CD14-positive monocyte (primary cell): ENCODE data around the gene URGCP. TPM values are rescaled to one million over a fixed set of nuclear protein-coding genes. Genes with fewer than 3 reads are reported as not detected.

Source experiments
- DNase-seq, 3 donors: peaks; one replicate each; pipeline ENCODE4 v3.0.0-alpha.2; 2011 to 2022
- H2AFZ ChIP-seq: 2 replicates; pipeline ENCODE4 v1.6.0; 2012; ENCODE audit warnings: mild to moderate bottlenecking, low read depth, low read length, inconsistent platforms; ENCODE audit not compliant: insufficient read depth, poor library complexity, severe bottlenecking
- H3K27ac ChIP-seq, 2 donors: 1 replicate in 1 of 2; 2 replicates in 1 of 2; pipeline ENCODE4 v1.5.1; 2012 to 2013; ENCODE audit warnings: low read length in 2 of 2, control low read depth in 1 of 2, inconsistent platforms in 1 of 2, low read depth in 1 of 2, mild to moderate bottlenecking in 1 of 2
- H3K27me3 ChIP-seq, 2 donors: one replicate each; pipeline versions ENCODE4 v1.6.0 to v1.6.1; 2011 to 2013; ENCODE audit warnings: low read length in 2 of 2; ENCODE audit not compliant: control insufficient read depth in 2 of 2, insufficient read depth in 2 of 2
- H3K36me3 ChIP-seq, 2 donors: replicated peaks in 1 of 2; 1 replicate in 1 of 2; 2 replicates in 1 of 2; pipeline versions ENCODE4 v1.5.1 to v1.6.1; 2012 to 2013; ENCODE audit warnings: low read length in 2 of 2, control low read depth in 1 of 2, inconsistent platforms in 1 of 2, mild to moderate bottlenecking in 1 of 2; ENCODE audit not compliant: insufficient read depth in 2 of 2, control insufficient read depth in 1 of 2
- H3K4me1 ChIP-seq, 2 donors: 1 replicate in 1 of 2; 2 replicates in 1 of 2; pipeline versions ENCODE4 v1.5.1 to v1.6.1; 2012 to 2013; ENCODE audit warnings: low read length in 2 of 2, control low read depth in 1 of 2, inconsistent platforms in 1 of 2, mild to moderate bottlenecking in 1 of 2, moderate library complexity in 1 of 2; ENCODE audit not compliant: insufficient read depth in 2 of 2, control insufficient read depth in 1 of 2
- H3K4me2 ChIP-seq: replicated peaks from 2 replicates; pipeline ENCODE3; 2012; ENCODE audit warnings: low read length, moderate library complexity, mild to moderate bottlenecking; ENCODE audit not compliant: poor library complexity, severe bottlenecking; ENCODE audit errors: extremely low read depth
- H3K4me3 ChIP-seq, 3 experiments: fragments of 200-600 bp in 1 of 3; sonication (generic) in 1 of 3; replicated peaks in 1 of 3; 1 replicate in 2 of 3; 2 replicates in 1 of 3; pipeline ENCODE4 v1.5.1; 2011 to 2013; ENCODE audit warnings: low read length in 3 of 3, mild to moderate bottlenecking in 3 of 3, control low read depth in 2 of 3, low read depth in 2 of 3, inconsistent platforms in 1 of 3, moderate library complexity in 1 of 3
- H3K79me2 ChIP-seq: 2 replicates; pipeline ENCODE4 v1.6.0; 2012; ENCODE audit warnings: mild to moderate bottlenecking, control low read depth, inconsistent platforms, low read length, moderate library complexity; ENCODE audit not compliant: insufficient read depth
- H3K9ac ChIP-seq: 2 replicates; pipeline ENCODE4 v1.6.0; 2017; ENCODE audit warnings: low read length, mild to moderate bottlenecking; ENCODE audit not compliant: insufficient read depth, poor library complexity, severe bottlenecking
- H3K9me3 ChIP-seq, 2 donors: replicated peaks in 1 of 2; 1 replicate in 1 of 2; 2 replicates in 1 of 2; pipeline versions ENCODE4 v1.5.1 to v1.6.1; 2012 to 2013; ENCODE audit warnings: low read length in 2 of 2, control low read depth in 1 of 2; ENCODE audit not compliant: control insufficient read depth in 1 of 2, insufficient read depth in 1 of 2
- H4K20me1 ChIP-seq: 2 replicates; pipeline ENCODE4 v1.6.0; 2012; ENCODE audit warnings: mild to moderate bottlenecking, low read length, control low read depth, moderate library complexity; ENCODE audit not compliant: insufficient read depth
- H3K27ac Mint-ChIP-seq, 7 donors: one replicate each; pipeline ENCODE4 v1.8.0; 2020; ENCODE audit warnings: mild to moderate bottlenecking in 7 of 7, mixed read lengths in 7 of 7, moderate library complexity in 6 of 7, inconsistent platforms in 2 of 7
- H3K27me3 Mint-ChIP-seq, 3 donors: one replicate each; pipeline ENCODE4 v1.8.0; 2021 to 2022; ENCODE audit warnings: low read depth in 3 of 3, mild to moderate bottlenecking in 3 of 3, mixed read lengths in 3 of 3, moderate library complexity in 3 of 3, inconsistent platforms in 1 of 3
- H3K36me3 Mint-ChIP-seq, 2 donors: one replicate each; pipeline ENCODE4 v1.8.0; 2020; ENCODE audit warnings: mixed read lengths in 2 of 2, inconsistent platforms in 1 of 2, mild to moderate bottlenecking in 1 of 2
- H3K4me1 Mint-ChIP-seq: one replicate; pipeline ENCODE4 v1.8.0; 2020; ENCODE audit warnings: mild to moderate bottlenecking, mixed read lengths
- H3K4me3 Mint-ChIP-seq, 2 donors: one replicate each; pipeline ENCODE4 v1.8.0; 2020; ENCODE audit warnings: mild to moderate bottlenecking in 2 of 2, mixed read lengths in 2 of 2, moderate library complexity in 1 of 2
- H3K9me3 Mint-ChIP-seq, 7 donors: one replicate each; pipeline ENCODE4 v1.8.0; 2020 to 2022; ENCODE audit warnings: mixed read lengths in 7 of 7, mild to moderate bottlenecking in 6 of 7, moderate library complexity in 6 of 7, inconsistent platforms in 2 of 7
- CTCF ChIP-seq: fragments of 200-600 bp; IDR thresholded peaks from one replicate; pipeline ENCODE4 v1.8.0; 2022; ENCODE audit warnings: antibody characterized with exemption, mild to moderate bottlenecking
- WGBS: methylation state at CpG from one replicate; pipeline ENCODE4 v1.1.5; 2013; ENCODE audit warnings: missing lambda C conversion rate; ENCODE audit not compliant: insufficient coverage; 5-methylcytosine and 5-hydroxymethylcytosine counted together
- intact Hi-C, 2 donors: fragments of 100-400 bp; cut with micrococcal nuclease; formaldehyde crosslinking; loops; one replicate each; pipeline versions ENCODE4 v1.15.0 to v1.15.1; 2023
- polyA plus RNA-seq, 3 donors: library from polyadenylated mRNA; depleted of rRNA in 1 of 3; unstranded in 2 of 3; stranded (reverse) in 1 of 3; fragments of 300-500 nt in 2 of 3; fragments of >200 nt in 1 of 3; fragmentation: Illumina TruSeq in 2 of 3; gene quantifications; 1 replicate in 2 of 3; 2 replicates in 1 of 3; pipeline ENCODE4 v1.2.3, GENCODE V29; 2012 to 2021

URGCP gene
- polyA plus RNA-seq, 3 donors, result 5.7 to 6.8 (median 5.9) TPM

DNA sequence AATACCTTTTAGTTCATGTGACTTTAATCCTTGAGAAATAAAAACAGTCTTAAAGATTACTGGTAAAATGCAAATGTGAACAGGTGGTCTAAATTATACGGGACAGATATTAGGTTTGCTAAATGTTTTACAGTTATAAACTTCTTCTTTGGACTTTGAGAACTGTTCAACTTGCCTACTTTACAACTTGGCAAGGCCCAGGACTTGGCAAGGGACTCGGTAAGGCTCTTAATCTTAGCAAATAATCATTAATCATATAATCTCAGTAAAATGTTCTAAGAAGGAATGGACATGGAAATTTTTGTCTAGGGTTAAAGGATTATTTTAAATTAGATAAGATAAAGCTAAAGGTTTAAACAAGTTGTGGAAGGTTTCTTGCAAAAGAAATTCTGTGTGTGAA lies 15.0 kb upstream of the URGCP start:
- intact Hi-C loops, result no loop called here
- no peak overlapping the region for H2AFZ ChIP-seq
- no peak overlapping the region for H3K9ac ChIP-seq
- Mint-ChIP-seq H3K9me3 (peaks cover 0 to 3% (median 0%) of the 10 kb centered on the region in 7 donors), H3K4me1 (peaks cover 11% of the 10 kb centered on the region), H3K36me3 (peaks cover 15 to 16% of the 10 kb centered on the region in 2 donors), H3K27ac (no peak overlapping the region), H3K4me3 (no peak overlapping the region), H3K27me3 (peaks cover 0 to 4% (median 0%) of the 10 kb centered on the region in 3 donors)
- H3K27me3 ChIP-seq, result no peaks in the 10 kb centered on the region
- peaks cover 5% of the 10 kb centered on the region for H3K79me2 ChIP-seq
- H3K9me3 ChIP-seq, result no peaks in the 10 kb centered on the region
- no peak for TF ChIP-seq CTCF
- H3K4me2 ChIP-seq, result no peak overlapping the region
- DNase-seq, result no peak
- no peaks in the 10 kb centered on the region for H4K20me1 ChIP-seq
- WGBS, result no CpG with 5 or more reads among the region's 2 CpGs
- H3K4me1 ChIP-seq, result peaks cover 7 to 15% of the 10 kb centered on the region in 2 donors
- H3K4me3 ChIP-seq, result no peak overlapping the region
- no peak overlapping the region for H3K27ac ChIP-seq
- no peaks in the 10 kb centered on the region for H3K36me3 ChIP-seq

- H2AFZ ChIP-seq, result no peak overlapping the region
- no peaks in the 10 kb centered on the region for H3K4me1 Mint-ChIP-seq
- no peaks in the 10 kb centered on the region for H4K20me1 ChIP-seq
- H3K27ac Mint-ChIP-seq, result no peak overlapping the region
- no peaks in the 10 kb centered on the region for H3K27me3 Mint-ChIP-seq
- no peak overlapping the region for H3K4me2 ChIP-seq
- TF ChIP-seq CTCF, result no peak
- no peak overlapping the region for H3K9ac ChIP-seq
- H3K27me3 ChIP-seq, result no peaks in the 10 kb centered on the region
- H3K4me3 Mint-ChIP-seq, result no peak overlapping the region
- H3K36me3 Mint-ChIP-seq, result peaks cover 9 to 12% of the 10 kb centered on the region in 2 donors
- no peak for DNase-seq
- no peak overlapping the region for H3K27ac ChIP-seq
- H3K36me3 ChIP-seq, result no peaks in the 10 kb centered on the region
- peaks cover 0 to 6% (median 2%) of the 10 kb centered on the region in 7 donors for H3K9me3 Mint-ChIP-seq
- WGBS, result no CpG with 5 or more reads among the region's 5 CpGs
- H3K4me1 ChIP-seq, result no peaks in the 10 kb centered on the region
- H3K79me2 ChIP-seq, result no peaks in the 10 kb centered on the region
- intact Hi-C loops, result no loop called here
- H3K4me3 ChIP-seq, result no peak overlapping the region
- peaks cover 0 to 5% of the 10 kb centered on the region in 2 donors for H3K9me3 ChIP-seq
Measured at GRCh38 chr7:43915907-43916306, 9.5 kb upstream of the URGCP start.
